Kidney (tissue), 14 donors: Measurements from ENCODE around the gene ANKRD6. TPM values are rescaled to one million over a fixed set of nuclear protein-coding genes. Genes with fewer than 3 reads are reported as not detected.
A peak's percentile ranks its signal among the peaks of the same experiment; 100 is the strongest.

Experiments used
- DNase-seq, 5 donors: peaks; one replicate each; pipeline ENCODE4 v3.0.0-alpha.2; 2013 to 2020
- FAIRE-seq: peaks from 2 replicates; lab custom pipeline; 2012; peaks lifted over from hg19 to GRCh38; lab: Jason Lieb, UNC
- H3K27ac ChIP-seq, 2 donors: one replicate each; pipeline ENCODE4 v1.7.0; 2013; ENCODE audit warnings: low read depth in 2 of 2, low read length in 2 of 2, inconsistent platforms in 1 of 2
- H3K27me3 ChIP-seq: one replicate; pipeline ENCODE4 v1.7.1; 2013; ENCODE audit warnings: low read length, inconsistent platforms; ENCODE audit not compliant: control insufficient read depth, insufficient read depth
- H3K36me3 ChIP-seq, 3 donors: one replicate each; pipeline versions ENCODE4 v1.7.0 to v1.7.1; 2013; ENCODE audit warnings: low read length in 3 of 3, control low read depth in 1 of 3, inconsistent platforms in 1 of 3; ENCODE audit not compliant: insufficient read depth in 3 of 3, control insufficient read depth in 2 of 3
- H3K4me1 ChIP-seq, 3 donors: one replicate each; pipeline versions ENCODE4 v1.7.0 to v1.7.1; 2013; ENCODE audit warnings: low read length in 3 of 3, inconsistent platforms in 1 of 3, low read depth in 1 of 3; ENCODE audit not compliant: control insufficient read depth in 2 of 3, insufficient read depth in 2 of 3
- H3K4me3 ChIP-seq, 3 donors: one replicate each; pipeline versions ENCODE4 v1.7.0 to v1.8.1; 2013; ENCODE audit warnings: low read length in 3 of 3, control low read depth in 1 of 3, inconsistent platforms in 1 of 3
- H3K9ac ChIP-seq, 3 donors: one replicate each; pipeline versions ENCODE4 v1.7.0 to v1.7.1; 2013; ENCODE audit warnings: low read length in 3 of 3, control low read depth in 1 of 3, inconsistent platforms in 1 of 3
- H3K9me3 ChIP-seq, 3 donors: one replicate each; pipeline versions ENCODE4 v1.7.0 to v1.7.1; 2013; ENCODE audit warnings: low read length in 3 of 3, control low read depth in 1 of 3, inconsistent platforms in 1 of 3; ENCODE audit not compliant: control insufficient read depth in 2 of 3, insufficient read depth in 1 of 3
- intact Hi-C: fragments of 100-400 bp; cut with DNase I; formaldehyde crosslinking; loops from one replicate; pipeline ENCODE4 v1.11.1; 2022
- polyA plus RNA-seq: library from polyadenylated mRNA; stranded (reverse); fragments of 350-450 nt; fragmentation: Illumina TruSeq; extraction: RNeasy Lipid Tissue Mini Kit (QIAGEN cat#74804); gene quantifications from one replicate; pipeline ENCODE4 v1.2.3, GENCODE V29; 2014; ENCODE audit warnings: low read depth, low replicate concordance; ENCODE audit not compliant: insufficient read depth
- total RNA-seq: library from RNA; stranded (reverse); fragmentation: NEBNext Ultra II Directional; extraction: Animal tissue kit (Norgen Biotek cat#: 25700); gene quantifications from one replicate; pipeline ENCODE4 v1.2.1, GENCODE V29; 2021
- TF ChIP-seq, protein P1 (sequence below): IDR thresholded peaks from 3 replicates; pipeline ENCODE4 v1.5.1; 2012; ENCODE audit warnings: mild to moderate bottlenecking, moderate library complexity, borderline replicate concordance; ENCODE audit not compliant: insufficient read depth; ENCODE audit errors: extremely low read depth
- donor health status: control.
- donor health status: control.
- donor health status: control.
- donor health status: control.
- donor health status: control.
- donor health status: DM: yes; HTN: yes; CAD: no.
- donor health status: Normal renal cell carcinoma (clear cell type).

ANKRD6 gene
- total and polyA plus RNA-seq, 2 donors from 2014 or later, result 10.3 to 29.5 TPM

DNA sequence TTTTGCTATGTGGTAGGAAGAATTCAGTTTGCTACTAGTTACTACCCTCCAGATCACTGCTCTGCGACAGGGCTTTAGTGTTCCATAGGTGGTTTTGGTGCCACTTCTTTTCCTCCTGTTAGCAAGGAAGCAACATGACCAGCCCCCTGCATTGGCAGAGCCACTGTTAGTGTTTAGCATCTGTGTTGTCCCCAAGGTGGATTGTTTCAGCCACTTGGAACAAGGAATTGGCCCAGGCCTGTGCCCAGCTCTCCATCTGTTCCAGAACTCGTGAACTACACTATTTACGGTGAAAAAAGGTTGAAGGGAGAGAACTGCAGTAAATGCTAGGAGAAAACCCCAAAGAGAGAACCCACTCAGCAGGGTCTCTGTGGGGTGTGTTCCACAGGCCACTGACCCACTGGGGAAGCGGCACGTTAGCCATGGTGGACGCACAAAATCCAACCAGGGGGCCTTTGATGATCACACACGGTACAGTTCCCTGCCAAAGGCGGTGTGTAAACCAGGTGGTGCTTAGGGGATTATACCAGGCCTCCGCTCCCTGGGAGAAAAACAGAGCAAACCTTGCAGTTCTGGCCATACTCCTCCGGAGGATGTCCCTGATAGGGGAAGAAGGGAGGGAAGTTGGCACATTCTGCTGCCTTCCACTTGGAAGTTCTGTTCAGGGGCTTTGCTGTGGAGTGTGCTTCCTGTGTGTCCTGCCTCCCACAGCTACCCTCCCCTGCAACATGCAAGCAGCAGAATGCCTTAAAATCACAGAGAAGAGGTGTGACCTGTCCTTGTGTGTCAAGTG, 133.3 kb downstream of the ANKRD6 start:
- Histone ChIP-seq H3K4me3 (no peak overlapping the region), H3K4me1 (no peaks in the 10 kb centered on the region), H3K36me3 (no peaks in the 10 kb centered on the region), H3K9me3 (no peaks in the 10 kb centered on the region), H3K27me3 (no peaks in the 10 kb centered on the region), H3K9ac (no peak overlapping the region), H3K27ac (no peak overlapping the region)
- intact Hi-C loops, result no loop called here
- FAIRE-seq, result no peak
- no peak for DNase-seq
- TF ChIP-seq, protein P1, sequence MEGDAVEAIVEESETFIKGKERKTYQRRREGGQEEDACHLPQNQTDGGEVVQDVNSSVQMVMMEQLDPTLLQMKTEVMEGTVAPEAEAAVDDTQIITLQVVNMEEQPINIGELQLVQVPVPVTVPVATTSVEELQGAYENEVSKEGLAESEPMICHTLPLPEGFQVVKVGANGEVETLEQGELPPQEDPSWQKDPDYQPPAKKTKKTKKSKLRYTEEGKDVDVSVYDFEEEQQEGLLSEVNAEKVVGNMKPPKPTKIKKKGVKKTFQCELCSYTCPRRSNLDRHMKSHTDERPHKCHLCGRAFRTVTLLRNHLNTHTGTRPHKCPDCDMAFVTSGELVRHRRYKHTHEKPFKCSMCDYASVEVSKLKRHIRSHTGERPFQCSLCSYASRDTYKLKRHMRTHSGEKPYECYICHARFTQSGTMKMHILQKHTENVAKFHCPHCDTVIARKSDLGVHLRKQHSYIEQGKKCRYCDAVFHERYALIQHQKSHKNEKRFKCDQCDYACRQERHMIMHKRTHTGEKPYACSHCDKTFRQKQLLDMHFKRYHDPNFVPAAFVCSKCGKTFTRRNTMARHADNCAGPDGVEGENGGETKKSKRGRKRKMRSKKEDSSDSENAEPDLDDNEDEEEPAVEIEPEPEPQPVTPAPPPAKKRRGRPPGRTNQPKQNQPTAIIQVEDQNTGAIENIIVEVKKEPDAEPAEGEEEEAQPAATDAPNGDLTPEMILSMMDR, result no peak

DNA sequence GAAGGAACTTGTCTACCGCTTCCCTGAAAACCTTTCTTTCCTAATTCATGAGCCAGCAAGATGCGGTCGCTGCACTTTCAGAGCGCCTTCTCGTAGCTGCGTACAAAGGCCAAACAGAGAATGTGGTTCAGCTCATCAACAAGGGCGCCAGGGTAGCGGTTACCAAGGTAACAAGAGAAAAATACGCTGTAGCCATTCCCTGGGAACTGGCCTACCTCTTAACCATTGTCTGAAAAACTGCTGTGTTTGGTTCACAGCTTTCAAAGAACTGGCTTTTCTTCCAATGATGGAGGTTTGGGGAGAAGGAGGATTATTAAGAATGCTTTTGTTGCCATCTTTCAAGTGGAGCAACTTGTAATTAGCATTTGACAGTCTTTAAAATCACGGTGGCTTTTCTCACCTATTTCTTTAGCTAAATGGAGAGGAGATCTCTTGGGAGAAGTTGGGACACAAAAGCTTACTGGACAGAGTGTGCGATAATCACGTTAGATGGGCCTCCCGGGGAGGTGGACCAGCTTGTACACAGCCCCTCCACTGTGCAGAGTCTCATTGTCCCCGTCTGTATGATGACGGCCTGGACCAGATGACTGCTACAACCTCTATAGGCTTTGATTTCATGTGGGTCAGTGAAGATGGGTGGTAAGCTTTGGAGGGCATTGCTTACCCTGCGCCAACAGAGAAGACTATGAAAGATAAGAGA, 134.1 kb downstream of the ANKRD6 start:
- FAIRE-seq (no peak), DNase-seq (peak in 3 of 5 donors; percentile 54 to 67 (median 59))
- H3K27me3 ChIP-seq, result no peaks in the 10 kb centered on the region
- no peak overlapping the region for H3K4me3 ChIP-seq
- TF ChIP-seq, protein P1, result no peak
- H3K9me3 ChIP-seq, result no peaks in the 10 kb centered on the region
- no peaks in the 10 kb centered on the region for H3K4me1 ChIP-seq
- H3K27ac ChIP-seq, result no peak overlapping the region
- no peaks in the 10 kb centered on the region for H3K36me3 ChIP-seq
- intact Hi-C loops, result no loop called here
- H3K9ac ChIP-seq, result no peak overlapping the region

DNA sequence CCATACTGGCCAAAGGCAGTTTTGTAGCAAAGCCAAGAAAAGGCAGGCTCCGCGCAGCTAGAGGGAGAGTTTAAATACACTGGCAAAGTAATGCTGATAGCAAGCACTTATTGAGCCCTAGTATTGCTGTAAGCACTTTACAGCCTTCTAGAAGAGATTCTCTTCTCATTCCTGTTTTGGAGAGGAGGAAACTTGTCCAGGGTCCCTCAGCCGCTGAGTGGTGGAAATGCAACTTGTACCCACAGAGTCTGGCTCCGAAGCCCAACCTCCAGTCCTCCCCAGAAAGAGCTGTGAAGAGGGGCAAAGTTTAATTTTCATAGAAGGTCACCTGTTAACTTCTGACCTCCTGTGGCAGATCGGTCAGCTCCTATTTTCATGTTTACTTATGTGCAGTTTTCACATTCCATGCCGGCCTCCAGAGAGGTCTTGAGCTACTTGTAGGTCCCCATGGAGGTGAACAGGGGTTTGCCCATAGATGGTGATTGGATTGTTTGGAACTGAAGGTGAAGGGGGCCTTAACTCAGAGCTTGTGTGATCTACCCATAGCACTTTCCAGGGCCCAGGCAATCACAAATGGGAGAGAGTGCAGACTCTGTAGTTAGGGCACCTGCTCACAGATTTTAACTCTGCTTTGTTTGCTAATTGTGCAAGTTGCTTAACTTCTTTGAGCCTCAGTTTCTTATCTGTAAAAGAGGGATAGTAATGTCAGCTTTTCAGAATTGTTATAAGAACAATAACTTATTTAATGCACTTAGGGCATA, 134.9 kb downstream of the ANKRD6 start:
- Histone ChIP-seq H3K27me3 (no peaks in the 10 kb centered on the region), H3K4me1 (no peaks in the 10 kb centered on the region), H3K4me3 (no peak overlapping the region), H3K36me3 (no peaks in the 10 kb centered on the region), H3K9ac (no peak overlapping the region), H3K27ac (no peak overlapping the region), H3K9me3 (no peaks in the 10 kb centered on the region)
- no peak for FAIRE-seq
- TF ChIP-seq, protein P1, result no peak
- intact Hi-C loops, result no loop called here
- no peak for DNase-seq
